EH (cell line): ENCODE data around the gene LRRFIP1.
"Not testable (repeated sequence)": the region's sequence is repeated elsewhere in the genome, so short reads cannot be mapped to it uniquely, and the experiment has no call there.

Source experiments
- DNase-seq: peaks from one replicate; pipeline ENCODE4 v3.0.0-alpha.2; 2015; ENCODE audit warnings: low read depth

The LRRFIP1 gene

DNA sequence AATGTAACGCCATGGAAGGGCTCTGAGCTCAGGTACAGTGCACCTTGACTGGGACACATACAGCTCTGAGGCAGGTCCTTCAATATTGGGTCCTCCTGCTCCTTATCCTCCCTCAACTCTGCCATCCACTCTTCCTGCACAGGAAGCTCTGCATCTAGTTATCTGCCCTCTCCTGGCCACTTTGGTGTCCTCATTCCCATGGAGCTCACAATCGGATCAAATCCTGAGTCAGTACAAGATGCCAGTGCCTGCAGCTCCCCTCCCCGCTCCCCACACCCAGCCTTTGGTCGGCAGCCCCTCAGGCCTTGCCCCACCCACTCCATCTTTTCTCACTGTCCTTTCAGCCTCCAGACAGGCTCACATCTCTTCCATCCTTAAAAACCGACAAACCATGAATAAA lies 58.0 kb downstream of the LRRFIP1 start:
- DNase-seq, result peak; percentile 60

DNA sequence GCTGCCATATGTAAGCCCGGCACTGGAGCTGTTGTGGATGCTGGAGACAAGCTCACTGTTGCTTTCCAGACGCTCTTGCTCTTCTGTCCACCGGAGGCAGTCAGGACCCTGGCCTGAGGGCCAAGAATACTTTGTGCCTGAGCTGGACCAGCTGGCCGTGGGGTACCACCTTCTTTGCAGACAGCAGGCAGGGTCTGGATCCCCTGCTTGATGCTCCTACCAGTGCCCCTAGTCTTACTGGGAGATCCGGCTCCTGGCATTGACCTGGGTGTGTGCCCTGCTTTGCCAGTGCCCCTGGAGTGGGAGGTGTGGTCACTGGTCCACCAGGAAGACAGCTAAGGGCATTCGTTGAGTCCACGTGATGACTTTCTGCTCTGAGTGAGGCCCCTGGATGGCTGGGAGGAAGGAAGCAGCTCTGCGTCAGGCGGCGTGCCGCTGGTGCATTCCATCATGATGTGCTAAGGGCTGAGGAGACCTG lies 59.3 kb downstream of the LRRFIP1 start:
- peak; percentile 35 for DNase-seq

GRCh38 chr2:237688081-237688480 lies 60.7 kb downstream of the LRRFIP1 start:
- no peak for DNase-seq

- not testable (repeated sequence) for DNase-seq
Observed at GRCh38 chr2:237688541-237688940, 61.2 kb downstream of the LRRFIP1 start.

- DNase-seq, result peak; percentile 51
Observed at GRCh38 chr2:237689336-237690131, 62.1 kb downstream of the LRRFIP1 start.

DNA sequence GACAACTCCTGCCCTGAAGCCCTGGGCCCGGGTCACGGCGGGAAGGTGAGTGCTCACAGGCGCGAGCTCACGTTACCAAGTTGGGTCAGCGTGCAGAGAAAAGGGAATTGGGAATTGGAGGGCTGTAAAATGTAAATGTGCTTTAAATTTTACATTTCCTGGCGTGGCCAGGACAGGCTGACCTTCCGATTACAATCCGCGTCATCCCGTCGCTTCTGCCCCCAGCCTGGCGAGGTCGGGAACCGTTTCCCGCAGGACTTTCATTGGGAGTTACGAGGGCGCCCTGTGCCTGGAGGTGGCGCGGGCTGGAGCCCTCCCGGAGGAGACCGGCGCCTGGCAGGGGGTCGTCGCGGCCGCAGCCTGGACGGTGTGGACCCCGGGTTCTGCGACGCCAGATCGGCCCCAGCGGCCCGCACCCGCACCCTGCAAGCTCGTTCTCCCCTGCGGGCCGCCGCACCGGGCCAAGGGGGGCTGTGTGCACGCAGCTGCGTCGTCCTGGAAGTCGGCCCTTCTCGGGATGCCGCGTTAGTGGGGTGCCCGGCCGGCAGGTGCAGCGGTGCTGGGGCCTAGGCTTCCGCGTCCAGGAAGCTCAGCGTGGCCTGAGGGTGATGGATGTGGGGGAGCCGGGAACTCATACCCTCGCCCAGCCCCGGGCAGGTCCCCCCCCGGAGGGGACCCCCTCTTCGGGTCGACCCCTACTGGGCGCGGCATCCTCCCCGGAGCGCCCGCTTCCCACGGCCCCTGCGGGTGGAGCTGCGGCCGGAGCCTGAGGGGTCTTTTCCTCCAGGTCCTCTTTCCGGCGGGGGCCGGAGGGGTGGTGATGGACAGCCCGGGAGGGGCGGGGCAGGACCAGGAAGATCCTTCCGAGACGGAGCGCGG lies 63.9 kb downstream of the LRRFIP1 start:
- peak; percentile 25 for DNase-seq

- peak; percentile 92 for DNase-seq
Observed at GRCh38 chr2:237691908-237692600, 64.7 kb downstream of the LRRFIP1 start.

DNA sequence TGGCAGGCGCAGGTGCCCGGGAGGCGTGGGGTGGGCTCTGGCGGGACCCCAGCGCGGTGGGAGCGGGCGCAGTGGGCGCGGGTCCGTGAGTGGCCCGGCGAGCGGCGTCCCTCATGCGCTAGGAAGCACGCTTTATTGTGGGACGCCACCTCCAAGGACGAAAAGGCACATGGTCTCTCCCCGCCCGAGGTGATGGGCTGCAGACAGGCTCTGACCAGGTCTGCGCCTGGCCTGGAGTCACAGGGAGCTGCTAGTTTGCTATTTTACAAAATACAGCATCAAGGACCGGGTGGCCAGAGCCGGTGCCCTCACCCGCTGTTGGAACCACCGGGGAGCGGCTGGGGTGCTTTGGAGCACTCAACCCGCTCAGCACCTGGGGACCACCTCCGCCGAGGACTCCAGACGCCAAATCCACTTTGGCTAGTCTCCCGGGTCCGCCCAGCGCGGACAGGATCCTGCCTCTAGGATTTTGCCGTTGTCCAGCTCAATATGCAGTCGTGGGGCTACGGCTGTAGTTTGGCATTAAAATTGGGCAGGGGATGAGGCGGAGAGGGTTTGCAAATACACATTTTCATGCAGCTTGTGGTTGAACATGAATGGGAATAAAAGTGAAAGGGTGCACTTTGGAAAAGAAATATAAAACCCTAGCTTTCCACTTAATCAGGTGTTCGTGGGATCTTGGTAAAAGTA lies 65.4 kb downstream of the LRRFIP1 start:
- DNase-seq, result peak; percentile 41

GRCh38 chr2:237693291-237693994 lies 66.1 kb downstream of the LRRFIP1 start:
- DNase-seq, result peak; percentile 70

DNA sequence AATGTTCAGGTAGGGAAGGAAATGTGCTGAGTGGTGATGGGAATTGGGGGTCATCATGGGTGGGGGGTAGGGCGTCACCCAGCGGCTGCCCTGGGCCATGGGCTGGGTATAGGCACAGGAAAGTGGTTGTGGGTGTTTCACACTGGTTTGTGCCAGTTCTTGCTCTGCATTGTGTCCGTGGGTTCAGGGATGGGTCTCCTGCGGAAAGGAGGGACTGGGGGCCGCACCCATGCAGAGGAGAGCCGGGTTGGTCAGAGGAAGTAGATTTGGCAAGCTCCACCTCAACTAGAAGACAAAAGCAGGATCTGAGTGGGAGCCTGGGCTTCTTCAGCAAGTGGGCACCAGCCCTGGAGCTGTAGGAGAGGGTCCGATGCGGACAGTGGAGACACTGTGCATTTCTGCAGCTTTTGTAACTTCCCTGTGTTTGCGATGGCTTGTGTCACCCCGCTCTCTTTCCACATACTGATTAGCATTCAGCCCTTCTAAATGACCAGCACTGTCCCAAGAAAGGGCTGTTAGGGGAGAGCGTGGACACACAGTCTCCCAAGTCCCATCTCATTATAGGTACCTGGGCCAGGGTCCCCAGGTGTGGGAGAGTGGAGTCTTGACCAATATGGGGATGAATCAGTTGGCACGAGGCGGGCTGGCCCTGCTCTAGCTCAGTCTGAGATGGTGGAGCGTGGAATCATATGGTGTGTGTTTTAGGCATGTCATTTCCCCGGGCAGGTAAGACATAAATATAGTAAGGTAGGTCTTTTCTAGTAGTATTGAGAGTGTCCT lies 67.2 kb downstream of the LRRFIP1 start:
- DNase-seq, result no peak

- DNase-seq, result peak; percentile 98
Observed at GRCh38 chr2:237695201-237695780, 67.9 kb downstream of the LRRFIP1 start.

- no peak for DNase-seq
Observed at GRCh38 chr2:237696461-237696860, 69.1 kb downstream of the LRRFIP1 start.

GRCh38 chr2:237697586-237698357 lies 70.4 kb downstream of the LRRFIP1 start:
- DNase-seq, result no peak

GRCh38 chr2:237698358-237698694 lies 70.9 kb downstream of the LRRFIP1 start:
- DNase-seq, result no peak

DNA sequence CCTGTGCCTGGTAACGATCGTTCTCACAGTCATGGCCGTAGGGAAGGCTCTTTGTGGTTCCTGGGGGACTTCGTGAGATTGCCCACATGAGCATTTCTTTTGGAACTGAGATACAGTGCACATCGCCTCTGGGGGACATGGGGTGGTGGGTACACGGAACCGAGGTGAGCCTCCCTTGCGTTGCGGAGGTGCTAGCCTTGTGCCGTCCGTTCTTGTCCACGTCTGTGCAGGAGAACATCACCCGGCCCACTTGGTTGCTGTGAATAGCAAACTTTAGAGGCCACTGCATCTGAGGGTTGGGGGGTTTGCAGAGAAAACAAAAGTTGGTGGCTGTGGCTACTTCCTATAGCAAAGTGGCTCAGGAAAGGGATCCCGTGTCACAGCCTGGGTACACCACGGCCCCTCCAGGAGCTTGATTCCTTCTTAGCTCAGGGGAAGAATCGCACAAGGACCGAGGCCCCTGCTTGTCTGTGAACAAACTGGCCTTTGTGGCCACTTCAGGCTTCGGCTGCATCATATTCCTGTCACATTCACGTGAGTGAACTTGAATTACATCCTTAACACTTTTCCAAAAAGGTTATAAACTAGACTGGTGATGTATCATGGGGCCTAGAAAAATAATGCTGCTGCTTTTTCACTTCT lies 72.6 kb downstream of the LRRFIP1 start:
- DNase-seq, result no peak

DNA sequence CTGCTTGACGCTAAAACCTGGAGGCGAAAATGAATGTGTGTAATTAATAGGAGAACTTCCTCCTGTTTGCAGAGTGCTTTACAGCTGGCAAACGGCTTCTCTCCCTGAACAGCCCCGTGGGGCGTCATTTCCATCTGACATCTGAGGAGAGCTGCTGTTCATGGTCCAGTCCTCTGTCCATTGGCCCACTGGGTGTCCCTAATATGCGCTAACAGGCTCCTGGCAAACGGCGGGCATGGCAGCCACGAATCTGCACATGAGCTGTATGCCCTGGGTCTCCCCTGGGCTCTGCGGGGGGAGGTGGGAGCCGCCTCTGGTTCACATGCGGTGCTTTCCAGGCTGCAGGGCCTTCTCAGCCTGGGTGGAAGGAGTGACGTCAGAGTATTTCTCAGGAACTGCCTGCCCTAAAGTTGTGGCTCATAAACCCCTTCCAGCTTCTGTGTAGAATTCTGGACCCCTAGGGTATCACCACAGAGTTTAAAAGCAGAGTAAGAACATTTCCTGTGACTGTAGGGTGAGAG lies 73.2 kb downstream of the LRRFIP1 start:
- peak; percentile 86 for DNase-seq

GRCh38 chr2:237701033-237701858 lies 73.9 kb downstream of the LRRFIP1 start:
- DNase-seq, result no peak
